ENCODE results near the gene APOBEC3A.

GRCh38 chr22:38997518-38997917, 40.1 kb downstream of the APOBEC3A start:
- no peak for TF ChIP-seq CTCF (IDR thresholded peaks at IDR 0.05)
- TF ChIP-seq EZH2 (IDR thresholded peaks at IDR 0.05; ENCODE audit: borderline replicate concordance, insufficient read depth, low read depth, low read length, poor library complexity, severe bottlenecking), result no peak

All from B cell (primary cell).